HFF-Myc (cell line): ENCODE data around the gene ITIH6.

Source experiments
- DNase-seq: peaks from one replicate; pipeline ENCODE4 v3.0.0-alpha.2; 2011; ENCODE audit warnings: low read depth; ENCODE audit errors: extremely low read depth
- H3K4me3 ChIP-seq: replicated peaks from 2 replicates; pipeline ENCODE4 v1.5.1; 2011; ENCODE audit warnings: low read depth, mild to moderate bottlenecking, control low read depth, low read length
- TF ChIP-seq, protein P1 (sequence below): IDR thresholded peaks from 2 replicates; pipeline ENCODE4 v1.5.1; 2012; ENCODE audit warnings: mild to moderate bottlenecking, low read depth, low read length, control low read depth; ENCODE audit errors: missing control alignments

The ITIH6 gene

DNA sequence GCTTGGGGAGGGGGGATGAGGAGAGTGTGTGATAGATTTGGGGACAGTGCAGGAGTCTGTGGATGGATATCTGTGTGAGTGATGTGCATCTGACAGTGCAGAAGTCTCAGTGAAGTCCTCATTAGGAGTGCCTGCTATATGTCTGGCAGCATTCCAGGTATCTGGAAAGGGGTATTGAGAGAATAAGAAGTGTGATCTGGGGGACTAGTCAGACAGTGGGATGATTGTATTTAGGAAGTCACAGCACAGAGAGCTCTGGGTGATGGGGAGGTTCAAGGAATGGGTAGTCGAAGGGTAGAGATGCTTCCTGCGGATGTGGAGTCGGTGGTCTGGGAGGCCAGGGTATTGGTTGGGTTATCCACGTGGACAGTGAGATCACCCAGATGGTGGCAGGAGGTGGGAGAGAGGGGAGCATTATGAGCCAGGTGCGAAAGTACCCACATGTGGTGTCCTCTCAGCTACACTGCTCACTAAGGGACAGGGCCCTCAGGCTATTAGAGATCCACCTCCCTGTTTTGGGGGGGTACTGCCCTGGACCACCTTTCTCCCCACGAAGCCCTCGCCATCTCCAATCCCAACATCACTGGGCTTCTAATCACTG lies 19.3 kb upstream of the ITIH6 start:
- no peak for DNase-seq
- TF ChIP-seq, protein P1, sequence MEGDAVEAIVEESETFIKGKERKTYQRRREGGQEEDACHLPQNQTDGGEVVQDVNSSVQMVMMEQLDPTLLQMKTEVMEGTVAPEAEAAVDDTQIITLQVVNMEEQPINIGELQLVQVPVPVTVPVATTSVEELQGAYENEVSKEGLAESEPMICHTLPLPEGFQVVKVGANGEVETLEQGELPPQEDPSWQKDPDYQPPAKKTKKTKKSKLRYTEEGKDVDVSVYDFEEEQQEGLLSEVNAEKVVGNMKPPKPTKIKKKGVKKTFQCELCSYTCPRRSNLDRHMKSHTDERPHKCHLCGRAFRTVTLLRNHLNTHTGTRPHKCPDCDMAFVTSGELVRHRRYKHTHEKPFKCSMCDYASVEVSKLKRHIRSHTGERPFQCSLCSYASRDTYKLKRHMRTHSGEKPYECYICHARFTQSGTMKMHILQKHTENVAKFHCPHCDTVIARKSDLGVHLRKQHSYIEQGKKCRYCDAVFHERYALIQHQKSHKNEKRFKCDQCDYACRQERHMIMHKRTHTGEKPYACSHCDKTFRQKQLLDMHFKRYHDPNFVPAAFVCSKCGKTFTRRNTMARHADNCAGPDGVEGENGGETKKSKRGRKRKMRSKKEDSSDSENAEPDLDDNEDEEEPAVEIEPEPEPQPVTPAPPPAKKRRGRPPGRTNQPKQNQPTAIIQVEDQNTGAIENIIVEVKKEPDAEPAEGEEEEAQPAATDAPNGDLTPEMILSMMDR: no peak
- no peak overlapping the region for H3K4me3 ChIP-seq

DNA sequence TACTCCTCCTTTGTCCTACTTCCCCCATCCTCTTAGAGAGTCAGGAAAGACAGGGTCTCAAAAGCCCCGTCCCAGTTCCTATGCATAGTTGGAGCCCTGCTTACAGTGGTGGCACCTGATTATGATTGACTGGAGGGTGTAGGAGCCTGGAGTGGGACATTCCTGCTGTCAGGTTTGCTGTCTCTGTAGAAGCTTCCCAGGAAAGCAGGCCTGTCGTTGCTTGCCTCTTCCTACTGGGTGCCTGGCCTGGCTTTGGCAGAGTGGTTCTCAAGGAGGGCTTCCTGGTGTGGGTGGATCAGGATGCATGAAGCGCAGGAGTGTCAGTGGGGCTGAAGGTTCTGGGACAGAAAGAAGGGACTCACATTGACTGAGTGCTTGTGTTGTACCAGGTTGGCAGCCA lies 14.3 kb upstream of the ITIH6 start:
- TF ChIP-seq, protein P1: no peak
- DNase-seq: no peak
- no peak overlapping the region for H3K4me3 ChIP-seq

- TF ChIP-seq, protein P1: no peak
- no peak overlapping the region for H3K4me3 ChIP-seq
- no peak for DNase-seq
Observed at GRCh38 chrX:54811301-54811885, 13.3 kb upstream of the ITIH6 start.

GRCh38 chrX:54810532-54810931 lies 12.5 kb upstream of the ITIH6 start:
- TF ChIP-seq, protein P1: no peak
- peak overlapping the region; percentile 65 for H3K4me3 ChIP-seq
- no peak for DNase-seq

- peak overlapping the region; percentile 65 for H3K4me3 ChIP-seq
- TF ChIP-seq, protein P1: no peak
- DNase-seq: peak; percentile 88
Observed at GRCh38 chrX:54808605-54809483, 10.8 kb upstream of the ITIH6 start.

DNA sequence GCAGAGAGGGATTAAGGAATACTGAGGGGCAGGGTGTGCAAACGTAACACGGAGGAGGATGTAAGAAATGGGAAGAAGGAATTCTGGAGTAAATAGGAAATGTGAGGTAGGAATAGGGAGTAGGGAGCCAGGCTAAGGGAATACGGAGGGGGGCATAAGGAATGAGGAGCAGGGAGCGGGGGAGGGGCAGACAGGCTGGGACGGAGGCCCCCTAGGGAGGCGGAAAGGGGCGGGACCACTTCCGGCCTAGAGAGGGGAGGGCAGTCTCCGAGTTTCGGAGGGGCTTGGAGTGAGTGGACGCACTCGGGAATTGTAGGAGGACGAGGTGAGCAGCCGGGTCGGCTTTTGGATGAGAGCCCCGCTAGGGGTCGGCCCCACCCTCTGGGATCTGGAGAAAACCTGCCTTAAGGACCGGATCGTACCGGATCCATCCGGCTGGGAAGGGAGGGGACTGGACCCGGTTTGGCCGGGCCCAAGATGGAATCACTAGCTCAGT lies 10.1 kb upstream of the ITIH6 start:
- TF ChIP-seq, protein P1: no peak
- peak overlapping the region; percentile 65 for H3K4me3 ChIP-seq
- DNase-seq: peak; percentile 5
